GM12878 (cell line): Measurements from ENCODE around the gene YBX3. TPM values are rescaled to one million over a fixed set of nuclear protein-coding genes. Genes with fewer than 3 reads are reported as not detected.

Source experiments
- ATAC-seq: fragments of 200-7000 bp; cut with Tn5 transposase; 3 replicates; pipeline ENCODE4 v1.9.1; 2020; ENCODE audit warnings: mild to moderate bottlenecking, moderate library complexity
- BruUV-seq: library from RNA; stranded (reverse); fragments of 400-500 nt; replicated peaks from 2 replicates; lab custom pipeline; 2021; lab: Mats Ljungman, UMichigan
- CTCF ChIA-PET: fragments of 300-600 bp; sonication (Branson Sonifier 250); formaldehyde crosslinking; extraction: SDS; loops from one replicate; lab custom pipeline; 2021; ENCODE audit warnings: inconsistent platforms; lab: Yijun Ruan, JAX
- POLR2A ChIA-PET: fragments of 350-600 bp; formaldehyde crosslinking; extraction: SDS; loops from one replicate; lab custom pipeline; 2021; ENCODE audit warnings: inconsistent platforms; lab: Charles Lee
- RAD21 ChIA-PET: fragments of 300-600 bp; sonication (Branson Sonifier 250); formaldehyde crosslinking; loops from one replicate; lab custom pipeline; 2023; ENCODE audit warnings: antibody characterized with exemption; ENCODE audit not compliant: unreplicated experiment; lab: Charles Lee
- SMC1A ChIA-PET: fragments of 300-600 bp; sonication (Branson Sonifier 250); formaldehyde crosslinking; loops from one replicate; lab custom pipeline; 2023; ENCODE audit not compliant: unreplicated experiment, uncharacterized antibody; lab: Charles Lee
- DNase-seq: peaks from one replicate; pipeline ENCODE4 v3.0.0-alpha.2; 2011; ENCODE audit warnings: low read depth, low spot score
- FAIRE-seq: peaks from 3 replicates; lab custom pipeline; 2011; peaks lifted over from hg19 to GRCh38; lab: Jason Lieb, UNC
- H2AFZ ChIP-seq: 2 replicates; pipeline ENCODE4 v1.6.0; 2011; ENCODE audit warnings: low read depth, low read length, control low read depth; ENCODE audit not compliant: control insufficient read depth
- H3K27ac ChIP-seq: 2 replicates; pipeline ENCODE4 v1.5.1; 2011; ENCODE audit warnings: control low read depth; ENCODE audit not compliant: control insufficient read depth, insufficient read depth
- H3K27me3 ChIP-seq, 2 experiments: replicated peaks in 1 of 2; 2 replicates each; pipeline versions ENCODE4 v1.6.0 to v1.6.1; 2011; ENCODE audit warnings: low read length in 1 of 2; ENCODE audit not compliant: control insufficient read depth in 2 of 2, insufficient read depth in 2 of 2
- H3K36me3 ChIP-seq, 2 experiments: 2 replicates each; pipeline ENCODE4 v1.5.1; 2011; ENCODE audit warnings: low read length in 1 of 2; ENCODE audit not compliant: control insufficient read depth in 2 of 2, insufficient read depth in 2 of 2
- H3K4me1 ChIP-seq: 2 replicates; pipeline ENCODE4 v1.6.1; 2011; ENCODE audit warnings: mild to moderate bottlenecking, low read length, moderate library complexity, mixed read lengths; ENCODE audit not compliant: control insufficient read depth, insufficient read depth
- H3K4me2 ChIP-seq: 2 replicates; pipeline ENCODE4 v1.6.0; 2011; ENCODE audit warnings: control low read depth; ENCODE audit not compliant: control insufficient read depth, insufficient read depth
- H3K4me3 ChIP-seq: fragments of 200-600 bp; sonication (generic); 2 replicates; pipeline ENCODE4 v1.5.1; 2016
- H3K79me2 ChIP-seq: 2 replicates; pipeline ENCODE4 v1.6.0; 2011; ENCODE audit warnings: low read length; ENCODE audit not compliant: control insufficient read depth, insufficient read depth
- H3K9ac ChIP-seq: 2 replicates; pipeline ENCODE4 v1.8.0; 2011; ENCODE audit warnings: low read length, control low read depth, mixed read lengths; ENCODE audit not compliant: control insufficient read depth, insufficient read depth
- H3K9me3 ChIP-seq: replicated peaks from 3 replicates; pipeline ENCODE4 v1.5.1; 2011; ENCODE audit warnings: mild to moderate bottlenecking, low read length; ENCODE audit not compliant: control insufficient read depth, insufficient read depth
- H4K20me1 ChIP-seq: 2 replicates; pipeline ENCODE4 v1.6.0; 2011; ENCODE audit not compliant: control insufficient read depth, insufficient read depth
- BCL11A ChIP-seq: IDR thresholded peaks from 2 replicates; pipeline ENCODE4 v1.6.1; 2011; ENCODE audit warnings: low read depth, low read length
- GABPA ChIP-seq: IDR thresholded peaks from 2 replicates; pipeline ENCODE4 v1.6.1; 2014; ENCODE audit warnings: antibody characterized with exemption, low read depth, mild to moderate bottlenecking, inconsistent platforms
- PAX8 ChIP-seq: fragments of 450-650 bp; IDR thresholded peaks from 2 replicates; pipeline ENCODE4 v1.6.1; 2017; ENCODE audit warnings: mild to moderate bottlenecking, moderate library complexity
- POLR2A ChIP-seq: IDR thresholded peaks from 2 replicates; pipeline ENCODE4 v1.6.1; 2011; ENCODE audit warnings: low read depth, mild to moderate bottlenecking, low read length
- SUPT20H ChIP-seq: IDR thresholded peaks from 2 replicates; pipeline ENCODE4 v1.6.1; 2011; ENCODE audit warnings: low read depth, mild to moderate bottlenecking, low read length, moderate library complexity, borderline replicate concordance; ENCODE audit not compliant: control insufficient read depth
- TCF3 ChIP-seq: IDR thresholded peaks from 2 replicates; pipeline ENCODE4 v1.6.1; 2012; ENCODE audit warnings: low read depth, mild to moderate bottlenecking, low read length, borderline replicate concordance; ENCODE audit not compliant: insufficient read depth
- ZNF217 ChIP-seq: fragments of 450-650 bp; IDR thresholded peaks from 2 replicates; pipeline ENCODE4 v1.6.1; 2017; ENCODE audit warnings: antibody characterized with exemption, mild to moderate bottlenecking
- ZNF592 ChIP-seq: fragments of 450-650 bp; IDR thresholded peaks from 2 replicates; pipeline ENCODE4 v1.6.1; 2017; ENCODE audit warnings: mild to moderate bottlenecking, moderate library complexity
- ZNF687 ChIP-seq: fragments of 450-650 bp; IDR thresholded peaks from 2 replicates; pipeline ENCODE4 v1.6.1; 2017; ENCODE audit warnings: mild to moderate bottlenecking, moderate library complexity
- ZSCAN29 ChIP-seq: fragments of 450-650 bp; IDR thresholded peaks from 2 replicates; pipeline ENCODE4 v1.6.1; 2017; ENCODE audit warnings: mild to moderate bottlenecking, moderate library complexity
- WGBS: methylation state at CpG from one replicate; pipeline ENCODE4 v1.1.6; 2016; ENCODE audit warnings: low lambda C conversion rate; ENCODE audit not compliant: insufficient replicate concordance, insufficient coverage; ENCODE audit errors: missing lambda C conversion rate; 5-methylcytosine and 5-hydroxymethylcytosine counted together
- in situ Hi-C: fragments of 300-500 bp; cut with MboI; formaldehyde crosslinking; loops from 9 replicates; pipeline ENCODE4 v1.14.3; 2018; ENCODE audit warnings: mixed read lengths
- intact Hi-C: fragments of 100-400 bp; cut with micrococcal nuclease; formaldehyde crosslinking; loops from one replicate; pipeline ENCODE4 v1.14.2; 2022; ENCODE audit not compliant: unreplicated experiment
- polyA plus RNA-seq, 11 experiments: library from polyadenylated mRNA; depleted of rRNA in 4 of 11; unstranded in 6 of 11; stranded (reverse) in 5 of 11; fragments of >200 nt; fragmentation: Nextera tagmentation in 4 of 11; fragmentation: Illumina TruSeq in 1 of 11; extraction: Ambion mirVana in 4 of 11; extraction: Trizol in 1 of 11; gene quantifications; 1 replicate in 1 of 11; 2 replicates in 10 of 11; pipeline versions ENCODE4 v1.2.1 to v1.2.3, GENCODE V29; 2011 to 2016; ENCODE audit warnings: inconsistent platforms in 2 of 11, missing spikeins in 2 of 11, low read depth in 1 of 11
- total RNA-seq, 4 experiments: library from RNA; depleted of rRNA in 3 of 4; stranded (reverse); fragments of >200 nt in 3 of 4; fragmentation: Illumina TruSeq in 1 of 4; extraction: Trizol in 1 of 4; gene quantifications; 2 replicates each; pipeline versions ENCODE4 v1.2.1 to v1.2.3, GENCODE V29; 2013 to 2021

The YBX3 gene
- total and polyA plus RNA-seq, 10 of the 15 experiments (the other 5 are each of a cell fraction or from before 2014, with no cell fraction given), result 25.9 to 221 (median 111) TPM

GRCh38 chr12:10716277-10716676 is 6.8 kb downstream of the YBX3 start (continued):
- no peak for TF ChIP-seq ZNF687
- TF ChIP-seq, all 136 proteins: peak for 0

GRCh38 chr12:10715491-10715890 is 7.6 kb downstream of the YBX3 start:
- SMC1A ChIA-PET, result interaction anchor here (1.6 kb wide), 1 partner anchor 34 kb away, joined by 3 read pairs; no protein-coding TSS in a partner anchor
- POLR2A ChIA-PET, result no interaction called here
- H3K79me2 ChIP-seq, result peaks cover 35% of the 10 kb centered on the region
- no peaks in the 10 kb centered on the region for H3K4me1 ChIP-seq
- FAIRE-seq, result no peak
- H3K27me3 ChIP-seq, result no peaks in the 10 kb centered on the region
- TF ChIP-seq ZSCAN29, result no peak
- no peak for TF ChIP-seq SUPT20H
- TF ChIP-seq POLR2A, result no peak
- TF ChIP-seq PAX8, result no peak
- TF ChIP-seq BCL11A, result no peak
- TF ChIP-seq ZNF217, result no peak
- no peak for TF ChIP-seq ZNF592
- TF ChIP-seq TCF3, result no peak
- no peak for TF ChIP-seq GABPA
- TF ChIP-seq, all 136 proteins: peak for 0
- no peak for DNase-seq
- no TSS peak for BruUV-seq
- Histone ChIP-seq H3K27ac (no peak overlapping the region), H3K9ac (no peak overlapping the region), H3K4me2 (no peak overlapping the region), H2AFZ (no peak overlapping the region), H3K9me3 (no peaks in the 10 kb centered on the region), H3K36me3 (peaks cover 0 to 30% of the 10 kb centered on the region in 2 experiments), H4K20me1 (no peaks in the 10 kb centered on the region), H3K4me3 (no peak overlapping the region)
- intact Hi-C loops (no loop called here), in situ Hi-C loops (no loop called here)
- ATAC-seq, result no peak
- 86% methylated on average over 6 of the region's 6 CpGs for WGBS
- ChIA-PET RAD21 (no interaction called here), CTCF (interaction anchor here (1.6 kb wide), 1 partner anchor 32 kb away, joined by 4 read pairs; no protein-coding TSS in a partner anchor)
